Tibial artery (tissue), 4 donors: ENCODE results near the gene TGDS.

Experiments used
- DNase-seq, 2 donors: peaks; one replicate each; pipeline ENCODE4 v3.0.0-alpha.2; 2019
- H3K27ac ChIP-seq, 2 donors: fragments of 200-600 bp; sonication (generic) in 1 of 2; 1 replicate in 1 of 2; 2 replicates in 1 of 2; pipeline ENCODE4 v1.5.1; 2018 to 2019; ENCODE audit warnings: mild to moderate bottlenecking in 1 of 2
- H3K27me3 ChIP-seq, 2 donors: fragments of 200-600 bp; sonication (generic) in 1 of 2; one replicate each; pipeline versions ENCODE4 v1.5.1 to v1.6.0; 2016 to 2019
- H3K36me3 ChIP-seq, 3 donors: fragments of 200-600 bp; sonication (generic) in 2 of 3; one replicate each; pipeline ENCODE4 v1.5.1; 2016 to 2019; ENCODE audit warnings: mild to moderate bottlenecking in 2 of 3
- H3K4me1 ChIP-seq, 4 donors: fragments of 200-600 bp; sonication (generic) in 2 of 4; 1 replicate in 3 of 4; 2 replicates in 1 of 4; pipeline ENCODE4 v1.5.1; 2016 to 2019
- H3K4me3 ChIP-seq, 2 donors: fragments of 200-600 bp; sonication (generic) in 1 of 2; 1 replicate in 1 of 2; 2 replicates in 1 of 2; pipeline ENCODE4 v1.5.1; 2018 to 2019; ENCODE audit warnings: mild to moderate bottlenecking in 2 of 2
- H3K9me3 ChIP-seq, 3 donors: fragments of 200-600 bp; sonication (generic) in 1 of 3; one replicate each; pipeline ENCODE4 v1.5.1; 2016 to 2019
- CTCF ChIP-seq, 2 experiments: fragments of 200-600 bp in 1 of 2; fragments of 450-650 bp in 1 of 2; IDR thresholded peaks; one replicate each; pipeline ENCODE4 v1.5.1; 2017 to 2019; ENCODE audit warnings: antibody characterized with exemption in 2 of 2, mild to moderate bottlenecking in 1 of 2, moderate library complexity in 1 of 2
- intact Hi-C: fragments of 100-400 bp; cut with DNase I; formaldehyde crosslinking; loops from one replicate; pipeline ENCODE4 v1.15.0; 2023; ENCODE audit warnings: low total_unique reads

Gene TGDS

GRCh38 chr13:94608586-94608985, 12.6 kb upstream of the TGDS start:
- H3K9me3 ChIP-seq: no peaks in the 10 kb centered on the region
- intact Hi-C loops: no loop called here
- H3K36me3 ChIP-seq: peaks cover 13 to 43% (median 26%) of the 10 kb centered on the region in 3 donors
- no peak for DNase-seq
- H3K4me3 ChIP-seq: no peak overlapping the region
- peaks cover 0 to 5% (median 2%) of the 10 kb centered on the region in 4 donors for H3K4me1 ChIP-seq
- no peak for TF ChIP-seq CTCF (IDR thresholded peaks at IDR 0.05)
- H3K27ac ChIP-seq: no peak overlapping the region
- no peaks in the 10 kb centered on the region for H3K27me3 ChIP-seq

GRCh38 chr13:94607939-94608338, 12.0 kb upstream of the TGDS start:
- H3K27me3 ChIP-seq: no peaks in the 10 kb centered on the region
- no peak for TF ChIP-seq CTCF (IDR thresholded peaks at IDR 0.05)
- H3K4me3 ChIP-seq: no peak overlapping the region
- no peak overlapping the region for H3K27ac ChIP-seq
- peaks cover 13 to 43% (median 23%) of the 10 kb centered on the region in 3 donors for H3K36me3 ChIP-seq
- H3K9me3 ChIP-seq: no peaks in the 10 kb centered on the region
- intact Hi-C loops: no loop called here
- no peak for DNase-seq
- H3K4me1 ChIP-seq: peaks cover 0 to 12% (median 2%) of the 10 kb centered on the region in 4 donors

- H3K9me3 ChIP-seq: no peaks in the 10 kb centered on the region
- H3K4me3 ChIP-seq: no peak overlapping the region
- H3K27ac ChIP-seq: no peak overlapping the region
- peaks cover 8 to 41% (median 20%) of the 10 kb centered on the region in 3 donors for H3K36me3 ChIP-seq
- intact Hi-C loops: no loop called here
- H3K27me3 ChIP-seq: no peaks in the 10 kb centered on the region
- peaks cover 0 to 18% (median 3%) of the 10 kb centered on the region in 4 donors for H3K4me1 ChIP-seq
- TF ChIP-seq CTCF (IDR thresholded peaks at IDR 0.05): no peak
- DNase-seq: no peak
Observed at GRCh38 chr13:94607056-94607455, 11.1 kb upstream of the TGDS start.

GRCh38 chr13:94602467-94602866, 6.5 kb upstream of the TGDS start:
- peaks cover 0 to 18% (median 3%) of the 10 kb centered on the region in 4 donors for H3K4me1 ChIP-seq
- TF ChIP-seq CTCF (IDR thresholded peaks at IDR 0.05): no peak
- intact Hi-C loops: no loop called here
- H3K4me3 ChIP-seq: peak overlapping the region; percentile 86 to 97
- DNase-seq: no peak
- H3K36me3 ChIP-seq: peaks cover 7 to 17% (median 12%) of the 10 kb centered on the region in 3 donors
- H3K9me3 ChIP-seq: no peaks in the 10 kb centered on the region
- H3K27ac ChIP-seq: peak overlapping the region in 1 of 2 donors; percentile 83
- H3K27me3 ChIP-seq: no peaks in the 10 kb centered on the region

GRCh38 chr13:94601446-94602431, 5.8 kb upstream of the TGDS start, which contains the start of gene GPR180:
TSS of gene GPR180 (plus strand) at chr13:94601857. CDS start at chr13:94601928, 71 bp downstream.
- H3K4me1 ChIP-seq: peaks cover 0 to 18% (median 3%) of the 10 kb centered on the region in 4 donors
- H3K36me3 ChIP-seq: peaks cover 7 to 12% (median 10%) of the 10 kb centered on the region in 3 donors
- H3K4me3 ChIP-seq: peak within 1 kb of the TSS; percentile 86 to 97
- peak within 1 kb of the TSS; percentile 83 to 86 for H3K27ac ChIP-seq
- no peak for TF ChIP-seq CTCF (IDR thresholded peaks at IDR 0.05)
- intact Hi-C loops: no loop called here
- DNase-seq: peak; percentile 97 to 98
- no peaks in the 10 kb centered on the region for H3K27me3 ChIP-seq
- H3K9me3 ChIP-seq: no peaks in the 10 kb centered on the region
